Measurements from ENCODE around the gene RNF213.

GRCh38 chr17:80265205-80266068 lies 4.8 kb downstream of the RNF213 start:
- no peak for TF ChIP-seq CTCF (conservative IDR thresholded peaks at IDR 0.05 in 1 of 2, IDR thresholded peaks at IDR 0.05 in 1 of 2; ENCODE audit: low read depth in 1 of 2, low read length in 2 of 2)
- TF ChIP-seq EZH2 (IDR thresholded peaks at IDR 0.05; ENCODE audit: low read length, missing control alignments), result no peak

All from fibroblast of lung (primary cell).